COR-L47 (cell line): Measurements from ENCODE around the gene BANP.
"Not testable (repeated sequence)": the region's sequence is repeated elsewhere in the genome, so short reads cannot be mapped to it uniquely, and the experiment has no call there.

ENCODE experiments used
- DNase-seq: peaks from one replicate; lab custom pipeline; 2025; lab: John Stamatoyannopoulos, UW

BANP gene

DNA sequence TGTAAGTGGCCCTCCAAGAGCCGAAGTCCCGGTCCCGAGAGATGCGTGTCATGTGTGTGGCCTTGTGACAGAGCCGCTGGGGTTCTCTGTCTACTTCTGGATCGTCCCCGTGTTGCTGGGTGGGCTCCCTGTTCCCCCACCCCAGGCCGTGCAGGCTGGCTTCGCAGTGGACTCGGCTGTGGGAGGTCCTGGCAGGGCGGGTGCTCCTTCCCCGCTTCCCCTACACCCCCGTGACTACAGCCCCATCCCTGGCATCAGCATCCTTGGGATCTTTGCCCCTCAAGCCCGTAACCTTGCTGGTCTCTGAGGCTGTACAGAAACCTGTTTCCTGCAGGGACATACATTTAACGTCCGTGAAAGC lies 136.3 kb downstream of the BANP start:
- DNase-seq: no peak

- DNase-seq: no peak
Observed at GRCh38 chr16:88088161-88088581, 136.9 kb downstream of the BANP start.

- not testable (repeated sequence) for DNase-seq
Observed at GRCh38 chr16:88088611-88089010, 137.4 kb downstream of the BANP start.

DNA sequence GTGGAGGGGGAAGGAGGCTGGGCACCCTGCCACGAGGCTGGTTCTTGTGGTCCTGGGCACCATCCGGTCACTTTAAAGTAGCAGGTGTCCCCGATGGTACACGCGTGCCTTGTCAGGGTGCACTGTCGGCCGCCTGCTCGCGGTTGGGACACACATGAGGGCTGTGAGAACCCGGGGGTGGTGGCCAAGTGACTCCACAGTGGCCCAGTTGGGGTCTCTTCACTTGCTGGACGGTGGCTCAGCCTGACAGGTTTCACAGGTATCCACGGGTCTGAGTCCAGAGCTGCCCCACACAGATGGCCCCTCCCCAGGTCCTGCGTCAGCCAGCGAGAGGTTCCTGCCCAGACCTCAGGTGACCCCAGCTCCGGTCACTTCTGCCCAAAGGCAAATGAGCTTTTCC lies 137.8 kb downstream of the BANP start:
- DNase-seq: not testable (repeated sequence)

DNA sequence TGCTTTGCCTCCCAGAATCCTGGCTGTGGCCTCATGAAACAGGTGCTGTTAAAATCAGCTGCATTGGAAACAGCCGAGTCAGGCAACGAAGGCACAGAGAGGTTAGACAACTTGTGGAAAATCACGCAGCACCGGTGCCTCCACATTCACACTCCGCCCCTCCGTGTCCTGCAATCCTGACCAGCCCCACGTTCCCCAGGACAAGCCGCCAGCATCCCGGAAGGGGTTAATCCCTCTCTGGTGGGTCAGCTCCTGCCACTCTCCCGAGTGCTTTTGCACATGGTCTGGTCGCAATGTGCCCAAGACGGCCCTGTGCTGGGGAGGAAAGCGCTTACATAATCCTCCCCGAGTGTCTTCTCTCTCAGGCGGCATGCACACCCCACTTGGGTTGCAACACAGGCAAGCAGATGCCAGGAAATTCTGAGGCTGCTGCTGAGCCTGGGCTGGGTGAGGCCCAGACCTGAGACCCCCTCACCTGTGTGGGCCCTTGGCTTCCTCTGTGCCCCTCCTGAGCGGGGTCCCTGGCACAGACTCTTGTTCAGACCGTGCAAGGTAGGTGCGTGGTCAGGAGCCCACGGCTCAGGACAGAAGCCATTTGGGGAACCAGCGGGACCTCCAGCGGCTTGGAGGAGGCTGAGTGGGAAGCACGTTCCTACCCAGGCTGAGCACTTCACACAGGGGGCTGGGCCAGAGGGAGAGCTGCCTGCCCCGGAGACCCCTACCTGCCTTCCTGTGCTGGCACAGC lies 138.6 kb downstream of the BANP start:
- DNase-seq: not testable (repeated sequence)

DNA sequence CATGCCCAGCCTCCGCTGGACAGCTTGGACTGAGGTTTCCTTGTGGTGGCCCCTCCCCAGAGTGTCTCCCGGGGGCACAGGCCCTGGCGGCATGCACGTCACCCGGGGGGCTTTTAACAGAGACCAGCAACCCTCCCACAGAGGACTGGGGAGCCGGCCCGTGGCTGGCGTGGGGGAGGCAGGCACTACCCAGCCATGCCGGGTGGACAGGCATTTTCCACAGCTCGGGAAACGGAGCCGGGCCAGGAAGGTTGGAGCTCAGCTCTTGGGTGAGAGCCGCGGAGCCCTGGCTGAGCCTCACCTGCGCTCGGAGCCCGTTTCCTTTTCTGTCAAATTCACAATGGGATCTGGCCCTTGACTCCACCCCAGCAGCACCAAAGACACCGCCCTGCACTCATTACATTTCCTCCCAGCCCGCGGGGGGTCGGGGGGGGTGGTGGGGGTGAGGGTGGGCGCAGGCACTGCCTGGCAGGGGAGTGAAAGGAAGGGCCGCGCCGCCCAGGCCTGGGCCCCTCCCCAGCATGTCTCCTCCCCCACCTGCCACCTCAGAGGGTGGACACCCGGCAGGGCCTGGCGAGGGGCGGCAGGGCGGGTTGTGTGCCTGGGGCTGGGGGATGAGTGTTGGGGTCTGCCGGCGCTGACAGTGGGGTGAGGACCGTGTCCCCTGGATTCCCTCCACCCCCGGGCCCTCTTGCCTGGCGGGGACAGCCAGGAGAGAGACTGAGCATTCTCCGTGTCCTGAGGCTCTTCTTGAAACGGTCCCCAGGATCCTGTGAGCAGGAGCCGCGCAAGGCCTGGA lies 139.3 kb downstream of the BANP start:
- DNase-seq: not testable (repeated sequence)

GRCh38 chr16:88091221-88091971 lies 140.2 kb downstream of the BANP start:
- DNase-seq: not testable (repeated sequence)

DNA sequence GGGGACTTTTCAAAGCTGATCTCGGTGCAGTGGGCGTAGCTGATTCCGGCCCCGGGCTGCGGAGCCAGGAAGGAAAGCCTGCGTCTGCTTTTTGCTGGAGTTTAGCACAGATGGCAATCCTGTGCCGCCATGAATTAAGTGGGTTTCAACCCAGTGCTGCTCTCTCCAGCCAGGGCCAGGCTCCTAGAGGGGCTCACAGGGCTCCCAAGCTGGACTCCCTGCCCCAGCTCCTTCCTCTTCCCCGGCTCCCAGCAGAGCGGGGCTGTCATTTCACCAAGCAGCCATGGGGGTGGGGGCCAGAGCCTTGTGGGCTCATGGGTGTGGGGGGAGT lies 140.7 kb downstream of the BANP start:
- not testable (repeated sequence) for DNase-seq

- DNase-seq: not testable (repeated sequence)
Observed at GRCh38 chr16:88092791-88093555, 141.7 kb downstream of the BANP start.

DNA sequence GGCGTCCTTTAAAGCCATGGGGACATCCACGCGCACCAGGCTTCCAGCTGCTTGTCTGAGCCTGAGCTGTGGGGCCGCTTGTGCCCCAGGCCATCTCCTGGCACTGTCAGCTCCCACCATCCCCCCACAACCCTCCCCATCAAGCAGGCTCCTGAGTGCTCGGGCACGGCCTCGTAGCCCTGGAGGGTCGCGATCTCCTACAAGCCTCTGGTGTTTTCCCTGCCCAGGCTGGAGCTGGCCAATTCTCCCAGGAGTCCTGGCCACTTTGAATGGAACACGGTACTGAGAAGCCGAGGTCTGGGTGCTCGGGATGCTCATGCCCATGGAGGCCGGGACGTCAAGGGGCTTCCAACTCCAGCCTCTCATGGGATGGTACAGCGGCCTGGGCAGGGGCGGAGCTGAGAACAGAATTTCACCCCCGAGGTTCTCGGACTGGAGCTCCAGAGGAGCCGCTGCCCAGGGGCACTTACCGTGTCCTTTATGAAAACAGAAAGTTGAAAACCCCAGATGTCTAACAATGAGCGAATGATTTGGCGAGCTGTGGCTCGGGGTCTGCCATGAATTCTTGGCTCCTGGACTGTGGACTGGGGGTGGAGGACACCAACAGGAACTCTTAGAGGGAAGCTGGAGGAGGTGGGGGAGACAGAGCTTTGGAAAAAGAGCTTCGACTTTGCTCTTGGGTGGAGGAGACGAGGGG lies 142.5 kb downstream of the BANP start:
- DNase-seq: not testable (repeated sequence)

GRCh38 chr16:88094253-88094575 lies 143.0 kb downstream of the BANP start:
- not testable (repeated sequence) for DNase-seq

DNA sequence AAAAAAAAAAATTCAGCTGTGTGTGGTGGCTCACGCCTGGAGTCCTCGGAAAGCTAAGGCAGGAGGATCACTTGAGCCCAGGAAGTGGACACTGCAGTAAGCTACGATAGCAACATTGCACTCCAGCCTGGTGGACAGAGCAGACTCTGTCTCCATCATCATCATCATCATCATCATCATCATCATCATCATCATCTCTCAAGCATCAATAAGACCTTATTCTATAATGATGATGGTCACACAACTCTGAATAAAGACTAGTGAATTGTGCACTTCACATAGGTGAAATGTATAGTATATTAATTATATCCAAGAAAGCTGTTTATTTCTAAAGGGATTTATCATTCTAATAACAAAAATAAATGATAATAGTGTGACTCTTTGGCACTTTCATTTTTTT lies 143.7 kb downstream of the BANP start:
- DNase-seq: not testable (repeated sequence)

- not testable (repeated sequence) for DNase-seq
Observed at GRCh38 chr16:88096659-88097058, 145.4 kb downstream of the BANP start.

- not testable (repeated sequence) for DNase-seq
Observed at GRCh38 chr16:88098731-88099562, 147.7 kb downstream of the BANP start.

GRCh38 chr16:88099563-88099890 lies 148.3 kb downstream of the BANP start:
- no peak for DNase-seq

- not testable (repeated sequence) for DNase-seq
Observed at GRCh38 chr16:88099956-88100355, 148.7 kb downstream of the BANP start.

DNA sequence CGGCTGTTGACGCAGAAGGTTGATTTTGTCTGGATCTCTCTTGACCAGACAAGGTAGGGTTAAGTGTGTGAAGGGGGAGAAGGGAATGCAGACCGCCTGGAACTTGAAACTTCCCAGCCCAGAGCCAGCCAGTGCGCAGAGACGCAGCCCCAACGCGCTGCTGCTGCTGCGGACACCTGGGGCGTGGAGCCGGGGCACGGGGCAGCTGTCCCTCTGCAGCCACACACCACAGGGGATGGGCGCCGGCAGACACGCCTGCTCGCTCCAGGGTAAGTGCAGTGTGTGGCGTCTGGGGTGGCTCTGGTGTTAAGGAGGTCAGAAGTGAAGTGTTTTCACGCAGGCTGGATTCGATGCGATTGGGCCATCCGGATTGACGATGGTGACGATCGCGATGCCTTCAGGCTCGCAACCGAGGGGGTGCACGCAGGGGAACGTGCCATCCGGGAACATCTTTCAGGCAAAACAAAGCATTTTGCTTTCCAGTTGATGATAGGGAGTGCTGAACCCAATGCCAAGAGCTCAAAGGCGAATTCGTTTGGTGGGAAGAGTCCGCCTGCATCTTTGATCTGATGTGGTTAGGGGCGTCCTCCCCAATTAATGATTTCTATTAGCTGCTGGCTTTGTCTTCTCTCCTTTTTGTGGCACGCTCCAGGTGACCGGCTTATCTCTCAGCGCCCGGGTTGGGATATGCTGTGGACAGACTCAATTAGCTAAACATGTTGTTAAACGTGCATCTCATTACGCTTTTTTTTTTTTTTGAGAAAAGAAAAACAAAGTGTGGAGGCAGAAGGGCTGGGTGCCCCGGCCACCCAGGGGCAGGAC lies 149.8 kb downstream of the BANP start:
- not testable (repeated sequence) for DNase-seq

GRCh38 chr16:88101623-88102105 lies 150.4 kb downstream of the BANP start:
- not testable (repeated sequence) for DNase-seq

GRCh38 chr16:88102597-88102996 lies 151.4 kb downstream of the BANP start:
- DNase-seq: no peak

DNA sequence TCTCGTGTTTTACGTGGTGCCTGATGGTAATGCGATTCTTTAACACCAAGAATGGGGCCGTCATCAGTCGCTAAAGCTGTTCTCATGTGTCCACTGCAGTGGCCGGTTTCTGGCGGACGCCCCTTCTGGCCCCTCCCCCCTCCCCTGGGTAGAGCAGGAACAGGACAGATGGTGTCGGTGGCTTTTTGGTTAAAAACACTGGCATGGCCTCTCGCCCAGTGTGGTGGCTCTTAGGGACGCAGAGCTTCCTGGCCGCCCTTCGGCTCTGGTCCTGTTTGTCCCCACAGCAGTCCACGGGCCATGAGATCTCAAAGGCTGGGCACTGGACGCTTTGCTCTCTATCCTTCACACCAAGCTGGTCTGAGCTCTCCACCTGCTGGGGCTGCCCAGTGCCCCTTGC lies 151.8 kb downstream of the BANP start:
- DNase-seq: no peak
